GM18868 (cell line): ENCODE results near the gene ACSL4.
A peak's percentile ranks its signal among the peaks of the same experiment; 100 is the strongest.
"Not testable (repeated sequence)": the region's sequence is repeated elsewhere in the genome, so short reads cannot be mapped to it uniquely, and the experiment has no call there.

Experiments
- ATAC-seq: cut with Tn5 transposase; IDR thresholded peaks from one replicate; pipeline ENCODE4 v1.9.1; 2021; ENCODE audit warnings: mild to moderate bottlenecking, moderate library complexity; ENCODE audit not compliant: unreplicated experiment

Gene ACSL4

GRCh38 chrX:109679820-109680219, 53.2 kb downstream of the ACSL4 start:
- no peak for ATAC-seq

GRCh38 chrX:109672239-109672638, 60.8 kb downstream of the ACSL4 start:
- ATAC-seq, result no peak

- ATAC-seq, result not testable (repeated sequence)
Measured at GRCh38 chrX:109671170-109671569, 61.9 kb downstream of the ACSL4 start.

- ATAC-seq, result no peak
Measured at GRCh38 chrX:109667986-109668385, 65.1 kb downstream of the ACSL4 start.

DNA sequence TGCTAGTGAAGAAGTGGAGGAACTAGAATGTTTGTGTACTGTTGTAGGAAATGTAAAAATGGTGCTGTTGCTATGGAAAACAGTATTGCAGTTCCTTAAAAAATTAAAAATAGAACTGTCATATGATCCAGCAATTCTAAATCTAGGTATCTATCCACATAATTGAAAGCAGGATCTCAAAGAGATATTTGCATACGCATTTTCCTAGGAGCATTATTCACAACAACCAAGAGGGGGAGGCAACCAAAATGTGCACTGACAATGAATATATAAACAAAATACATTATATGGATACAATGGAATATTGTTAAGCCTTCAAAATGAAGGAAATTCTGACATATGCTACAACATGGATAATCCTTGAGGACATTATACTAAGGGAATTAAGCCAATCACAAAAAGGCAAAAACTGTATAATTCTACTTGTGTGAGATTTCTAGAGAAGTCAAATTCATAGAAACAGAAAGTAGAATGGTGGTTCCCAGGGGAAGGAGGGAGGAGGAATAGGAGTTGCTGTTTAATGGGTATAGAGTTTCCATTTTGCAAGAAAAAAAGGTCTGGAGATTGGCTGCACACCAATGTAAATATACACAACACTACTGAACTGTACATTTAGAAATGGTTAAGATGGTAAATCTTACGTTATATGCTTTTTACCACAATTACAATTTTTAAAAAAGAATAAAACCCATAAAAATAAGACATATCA, 72.5 kb downstream of the ACSL4 start:
- ATAC-seq, result no peak

- ATAC-seq, result no peak
Measured at GRCh38 chrX:109658391-109658790, 74.7 kb downstream of the ACSL4 start.

DNA sequence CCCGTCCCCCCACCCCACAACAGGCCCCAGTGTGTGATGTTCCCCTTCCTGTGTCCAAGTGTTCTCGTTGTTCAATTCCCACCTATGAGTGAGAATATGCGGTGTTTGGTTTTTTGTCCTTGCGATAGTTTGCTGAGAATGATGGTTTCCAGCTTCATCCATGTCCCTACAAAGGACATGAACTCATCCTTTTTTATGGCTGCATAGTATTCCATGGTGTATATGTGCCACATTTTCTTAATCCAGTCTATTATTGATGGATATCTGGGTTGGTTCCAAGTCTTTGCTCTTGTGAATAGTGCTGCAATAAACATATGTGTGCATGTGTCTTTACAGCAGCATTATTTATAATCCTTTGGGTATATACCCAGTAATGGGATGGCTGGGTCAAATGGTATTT, 75.7 kb downstream of the ACSL4 start:
- ATAC-seq, result not testable (repeated sequence)

DNA sequence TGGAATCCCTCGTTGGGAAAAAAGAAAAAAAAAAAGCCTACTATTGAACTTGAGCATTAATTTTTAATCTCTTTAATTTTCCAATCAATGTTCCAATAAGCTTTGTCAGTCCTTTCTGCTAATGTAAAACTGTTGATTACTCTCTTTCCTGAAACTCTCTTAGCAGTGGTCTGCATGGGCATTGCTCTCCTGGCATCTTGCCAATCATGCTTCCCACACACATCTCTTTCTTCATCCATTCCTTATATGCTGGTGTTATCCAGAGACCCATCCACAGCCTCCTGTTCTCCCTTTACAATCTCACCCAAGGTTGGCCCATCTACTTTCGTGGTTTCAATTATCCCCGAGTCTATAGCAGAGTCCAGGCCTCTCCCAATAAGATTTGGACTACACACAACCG, 76.3 kb downstream of the ACSL4 start:
- no peak for ATAC-seq

GRCh38 chrX:109655502-109656201, 77.4 kb downstream of the ACSL4 start:
- ATAC-seq, result no peak

- ATAC-seq, result no peak
Measured at GRCh38 chrX:109654516-109655109, 78.4 kb downstream of the ACSL4 start.

GRCh38 chrX:109644671-109645070, 88.4 kb downstream of the ACSL4 start:
- ATAC-seq, result not testable (repeated sequence)

- no peak for ATAC-seq
Measured at GRCh38 chrX:109643687-109644086, 89.4 kb downstream of the ACSL4 start.

DNA sequence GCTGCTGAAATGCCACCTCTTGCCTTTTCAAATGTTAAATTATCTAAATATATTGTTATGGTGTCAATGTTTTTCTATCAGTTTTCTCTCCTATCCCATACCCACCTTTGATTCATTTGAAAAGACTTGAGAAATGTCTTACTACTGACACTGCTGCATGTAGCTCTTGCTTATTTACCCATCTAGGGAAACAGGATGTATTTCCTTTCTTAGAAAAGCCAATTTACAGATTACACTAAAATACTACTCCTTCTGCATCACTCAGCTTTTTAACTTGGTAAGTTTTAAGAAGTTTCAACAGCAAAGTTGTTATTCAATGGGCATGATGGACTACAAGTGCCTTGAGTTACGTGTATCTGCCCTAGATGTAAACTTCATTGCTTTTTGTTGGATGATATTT, 94.9 kb downstream of the ACSL4 start:
- no peak for ATAC-seq

GRCh38 chrX:109637477-109637876, 95.6 kb downstream of the ACSL4 start:
- ATAC-seq, result not testable (repeated sequence)

- peak; percentile 59 for ATAC-seq
Measured at GRCh38 chrX:109635146-109635545, 97.9 kb downstream of the ACSL4 start.

DNA sequence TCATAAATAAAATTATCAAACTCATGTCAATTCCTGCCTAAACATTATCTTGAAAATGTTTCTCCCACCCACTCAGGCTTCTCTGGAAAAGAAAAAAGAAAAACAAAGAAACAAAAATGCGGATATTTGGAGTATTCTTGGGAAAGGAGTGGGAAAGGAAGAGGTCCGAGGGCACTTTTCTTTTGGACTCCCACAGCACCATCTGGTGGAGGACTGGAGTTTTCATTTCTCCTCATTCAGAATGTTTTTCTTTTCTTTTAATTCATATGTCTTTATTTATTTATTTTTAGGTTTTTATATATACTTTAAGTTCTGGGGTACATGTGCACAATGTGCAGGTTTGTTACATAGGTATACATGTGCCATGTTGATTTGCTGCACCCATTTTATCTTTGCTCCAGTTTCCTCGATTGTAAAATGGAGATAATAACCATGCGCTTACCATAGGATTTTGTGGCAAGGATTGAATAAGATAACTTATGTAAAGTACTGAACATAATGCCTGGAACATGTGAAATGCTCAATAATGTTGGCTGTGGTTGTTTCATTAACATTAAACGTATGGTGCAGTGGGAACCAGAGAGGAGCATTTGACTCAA, 100.1 kb downstream of the ACSL4 start:
- no peak for ATAC-seq

GRCh38 chrX:109629310-109629709, 103.7 kb downstream of the ACSL4 start:
- no peak for ATAC-seq

- no peak for ATAC-seq
Measured at GRCh38 chrX:109626637-109627036, 106.4 kb downstream of the ACSL4 start.

DNA sequence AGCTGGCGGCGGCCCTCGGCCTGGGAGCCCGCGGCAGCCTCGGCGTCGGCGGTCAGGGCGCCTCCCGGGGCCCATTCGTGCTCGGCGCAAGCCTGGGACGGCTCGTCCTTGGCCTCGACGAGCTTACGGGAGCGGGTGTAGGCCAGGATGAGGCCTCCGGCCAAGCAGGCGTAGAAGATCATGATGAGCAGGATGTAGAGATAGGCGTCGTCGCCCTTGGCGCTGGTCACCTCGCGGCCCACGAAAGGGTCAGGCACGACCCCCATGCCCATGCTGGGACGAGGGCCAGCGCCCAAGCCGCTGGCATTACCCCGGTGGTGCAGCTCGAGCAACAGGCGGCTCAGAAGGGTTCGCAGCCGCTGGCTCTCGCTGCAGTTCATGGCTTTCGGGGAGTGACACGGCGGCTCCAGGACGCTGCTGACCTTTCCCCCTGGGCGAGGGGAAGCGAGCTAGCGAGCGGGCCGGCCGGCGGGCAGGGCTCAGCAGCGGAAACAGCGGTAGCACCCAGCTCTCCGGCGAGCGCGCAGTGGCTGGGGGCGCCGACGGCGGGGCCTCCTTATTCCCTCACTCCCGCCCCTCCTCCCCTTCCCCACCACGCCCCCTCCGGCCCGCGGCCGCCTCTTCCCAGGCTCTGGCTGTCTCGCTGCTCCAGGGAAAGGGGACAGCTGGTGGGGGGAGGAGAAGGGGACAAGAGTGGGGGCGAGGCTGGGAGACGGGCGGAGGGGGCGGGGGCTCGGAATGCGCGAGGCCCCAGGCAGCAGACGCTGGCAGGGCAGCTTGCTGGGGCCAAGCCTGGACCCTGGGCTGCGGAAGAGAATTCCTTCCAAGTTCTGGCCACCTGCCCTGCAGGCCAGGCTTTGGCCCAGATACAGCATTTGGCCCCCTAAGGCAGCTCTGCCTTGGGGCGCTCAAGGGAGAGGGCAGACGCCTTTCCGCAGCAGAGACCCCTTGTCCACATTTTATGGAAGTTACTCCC, 108.1 kb downstream of the ACSL4 start, which contains the start of gene KCNE5:
Gene KCNE5, minus strand, starts transcription at position 532 of the 976 bp plus-strand sequence. Its CDS starts 152 bp downstream, at position 380.
- no peak for ATAC-seq

DNA sequence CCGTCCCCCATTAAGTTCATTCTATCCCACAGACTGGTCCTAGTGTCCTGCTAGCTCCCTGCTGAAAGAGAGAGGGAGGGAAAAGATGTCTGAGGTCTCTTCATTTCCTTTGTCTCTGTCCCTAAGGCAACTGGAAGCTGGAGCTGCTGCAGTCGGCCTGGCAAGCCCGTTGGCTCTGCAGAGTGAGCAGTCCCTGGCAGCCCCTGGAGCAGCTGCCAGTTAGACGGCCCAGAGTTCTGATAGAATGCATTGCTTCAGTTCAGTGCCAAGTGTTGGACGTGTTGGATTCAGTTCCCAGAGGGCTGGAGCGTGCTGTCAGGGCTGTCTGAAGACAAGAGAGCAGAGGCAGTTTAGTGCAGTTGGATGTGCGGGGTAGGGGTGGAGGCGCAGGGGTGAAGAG, 109.1 kb downstream of the ACSL4 start:
- ATAC-seq, result no peak
